Mammary epithelial cell (primary cell): Measurements from ENCODE around the gene ARID1B.

ENCODE experiments used
- CTCF ChIP-seq, 2 donors: IDR thresholded peaks in 1 of 2; conservative IDR thresholded peaks in 1 of 2; 2 replicates each; pipeline ENCODE4 v1.5.1; 2011 to 2012; ENCODE audit warnings: inconsistent platforms in 2 of 2, low read length in 2 of 2, mild to moderate bottlenecking in 2 of 2, control low read depth in 1 of 2, low read depth in 1 of 2; ENCODE audit not compliant: insufficient read depth in 1 of 2; ENCODE audit errors: extremely low read depth in 1 of 2
- EZH2 ChIP-seq: IDR thresholded peaks from 2 replicates; pipeline ENCODE4 v1.6.1; 2012; ENCODE audit warnings: low read length, inconsistent platforms, borderline replicate concordance

GRCh38 chr6:157188213-157188612, 411.0 kb downstream of the ARID1B start:
- no peak for TF ChIP-seq CTCF (conservative IDR thresholded peaks at IDR 0.05 in 1 of 2, IDR thresholded peaks at IDR 0.05 in 1 of 2; ENCODE audit: extremely low read depth in 1 of 2, insufficient read depth in 1 of 2, low read depth in 1 of 2, low read length in 2 of 2)
- TF ChIP-seq EZH2 = no peak
